OCI-LY1 (cell line): Measurements from ENCODE around the gene ARL2BP.

Experiments
- H2AFZ ChIP-seq: fragments of 200-600 bp; sonication (generic), shearing (Covaris generic); 2 replicates; pipeline ENCODE4 v1.6.0; 2014; ENCODE audit warnings: antibody characterized with exemption, mild to moderate bottlenecking, low read length
- H3F3A ChIP-seq: fragments of 200-600 bp; sonication (generic), shearing (Covaris generic); 2 replicates; pipeline ENCODE4 v1.6.0; 2014; ENCODE audit warnings: mild to moderate bottlenecking, antibody characterized with exemption, low read length, moderate library complexity; ENCODE audit not compliant: insufficient read depth
- H3K27ac ChIP-seq: fragments of 200-600 bp; sonication (generic); 2 replicates; pipeline ENCODE4 v1.5.1; 2014; ENCODE audit warnings: low read length, mixed run types, mild to moderate bottlenecking, low read depth; ENCODE audit not compliant: poor library complexity, severe bottlenecking
- H3K27me3 ChIP-seq: fragments of 200-600 bp; sonication (generic); 2 replicates; pipeline ENCODE4 v1.6.0; 2014; ENCODE audit warnings: antibody characterized with exemption, mild to moderate bottlenecking, low read length, moderate library complexity; ENCODE audit not compliant: insufficient read depth
- H3K36me3 ChIP-seq: fragments of 200-600 bp; sonication (generic); 2 replicates; pipeline ENCODE4 v1.6.1; 2014; ENCODE audit warnings: mild to moderate bottlenecking, antibody characterized with exemption, low read length, moderate library complexity, mixed read lengths; ENCODE audit not compliant: insufficient read depth
- H3K4me1 ChIP-seq: fragments of 200-600 bp; sonication (generic); 2 replicates; pipeline ENCODE4 v1.5.1; 2014; ENCODE audit warnings: mild to moderate bottlenecking, low read length, moderate library complexity; ENCODE audit not compliant: insufficient read depth, severe bottlenecking
- H3K4me2 ChIP-seq: fragments of 200-600 bp; sonication (generic), shearing (Covaris generic); 2 replicates; pipeline ENCODE4 v1.6.1; 2014; ENCODE audit warnings: low read length
- H3K4me3 ChIP-seq: fragments of 200-600 bp; sonication (generic); 2 replicates; pipeline ENCODE4 v1.5.1; 2014; ENCODE audit warnings: low read length, low read depth, mild to moderate bottlenecking, mixed read lengths; ENCODE audit not compliant: poor library complexity, severe bottlenecking
- H3K79me2 ChIP-seq: fragments of 200-600 bp; shearing (Covaris generic); 2 replicates; pipeline ENCODE4 v1.6.1; 2016; ENCODE audit warnings: mixed run types, low read length, mixed read lengths; ENCODE audit not compliant: insufficient read depth
- H3K9ac ChIP-seq: fragments of 200-600 bp; sonication (generic), shearing (Covaris generic); 2 replicates; pipeline ENCODE4 v1.6.1; 2014; ENCODE audit warnings: mild to moderate bottlenecking, low read length, mixed read lengths
- H3K9me2 ChIP-seq: fragments of 200-600 bp; sonication (generic), shearing (Covaris generic); 2 replicates; pipeline ENCODE4 v1.6.1; 2014; ENCODE audit warnings: low read depth, mild to moderate bottlenecking, low read length, mixed read lengths
- H3K9me3 ChIP-seq: fragments of 200-600 bp; shearing (Covaris generic); 2 replicates; pipeline ENCODE4 v1.6.1; 2014; ENCODE audit warnings: low read length, mixed read lengths
- H4K20me1 ChIP-seq: fragments of 200-600 bp; sonication (generic), shearing (Covaris generic); 2 replicates; pipeline ENCODE4 v1.6.0; 2016; ENCODE audit warnings: mild to moderate bottlenecking, low read length; ENCODE audit not compliant: insufficient read depth
- CTCF ChIP-seq: fragments of 200-600 bp; sonication (generic), shearing (Covaris generic); IDR thresholded peaks from 2 replicates; pipeline ENCODE4 v1.5.1; 2017; ENCODE audit warnings: mild to moderate bottlenecking, antibody characterized with exemption, low read length, moderate library complexity, mixed read lengths
- EZH2 ChIP-seq: fragments of 200-600 bp; sonication (generic), shearing (Covaris generic); IDR thresholded peaks from 2 replicates; pipeline ENCODE4 v1.8.0; 2017; ENCODE audit warnings: borderline replicate concordance, mixed run types, mild to moderate bottlenecking, antibody characterized with exemption, low read length, moderate library complexity, mixed read lengths

The ARL2BP gene

DNA sequence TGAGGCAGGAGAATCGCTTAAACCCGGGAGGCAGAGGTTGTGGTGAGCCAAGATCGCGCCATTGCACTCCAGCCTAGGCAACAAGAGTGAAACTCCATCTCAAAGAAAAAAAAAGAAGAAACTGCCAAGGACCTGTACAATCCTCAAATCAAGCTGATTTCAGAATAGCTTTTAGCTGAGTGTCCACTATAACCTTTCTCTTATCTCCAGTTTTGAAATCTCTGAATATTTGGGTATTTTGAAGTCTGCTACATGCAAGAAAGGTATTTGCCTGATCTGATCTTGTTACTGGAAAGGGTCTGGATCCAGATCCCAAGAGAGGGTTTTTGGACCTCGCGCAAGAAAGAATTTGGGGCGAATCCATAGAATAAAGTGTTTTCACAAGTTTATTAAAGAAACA is 19.1 kb upstream of the ARL2BP start:
- no peak overlapping the region for H3K9ac ChIP-seq
- H3K79me2 ChIP-seq: no peaks in the 10 kb centered on the region
- H3K9me3 ChIP-seq: no peaks in the 10 kb centered on the region
- H3K9me2 ChIP-seq: no peaks in the 10 kb centered on the region
- H3K27me3 ChIP-seq: no peaks in the 10 kb centered on the region
- no peak overlapping the region for H3K27ac ChIP-seq
- H2AFZ ChIP-seq: no peak overlapping the region
- no peak overlapping the region for H3K4me3 ChIP-seq
- H3K4me1 ChIP-seq: no peaks in the 10 kb centered on the region
- no peaks in the 10 kb centered on the region for H4K20me1 ChIP-seq
- peaks cover 89% of the 10 kb centered on the region for H3K36me3 ChIP-seq
- TF ChIP-seq EZH2: no peak
- no peak for TF ChIP-seq CTCF
- no peaks in the 10 kb centered on the region for H3F3A ChIP-seq
- no peak overlapping the region for H3K4me2 ChIP-seq

GRCh38 chr16:57226701-57227621 is 18.1 kb upstream of the ARL2BP start:
- Histone ChIP-seq H4K20me1 (no peaks in the 10 kb centered on the region), H3K9me3 (no peaks in the 10 kb centered on the region), H3K27ac (no peak overlapping the region), H3K4me1 (no peaks in the 10 kb centered on the region), H3K4me3 (no peak overlapping the region), H3K79me2 (no peaks in the 10 kb centered on the region), H3K27me3 (no peaks in the 10 kb centered on the region), H3K36me3 (peaks cover 88% of the 10 kb centered on the region), H3K4me2 (no peak overlapping the region), H3F3A (no peaks in the 10 kb centered on the region), H3K9ac (no peak overlapping the region), H2AFZ (no peak overlapping the region), H3K9me2 (no peaks in the 10 kb centered on the region)
- TF ChIP-seq EZH2 (no peak), CTCF (no peak)

DNA sequence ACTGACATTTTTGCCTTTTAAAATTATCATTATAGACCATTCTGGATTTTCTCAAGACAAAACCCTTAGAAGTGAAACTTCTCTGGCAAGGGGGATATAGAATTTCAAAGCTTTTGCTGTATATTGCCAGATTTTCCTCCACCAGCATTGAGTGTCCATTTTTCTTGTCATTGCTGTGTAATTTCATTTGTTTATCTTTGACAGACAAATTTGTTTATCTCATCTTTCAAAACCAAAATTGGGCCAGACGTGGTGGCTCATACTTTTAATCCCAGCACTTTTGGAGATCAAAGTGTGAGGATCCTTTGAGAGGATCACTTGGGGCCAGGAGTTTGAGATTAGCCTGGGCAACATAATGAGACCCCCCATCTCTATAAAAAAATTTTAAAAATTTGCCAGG is 16.0 kb upstream of the ARL2BP start:
- Histone ChIP-seq H3K4me3 (no peak overlapping the region), H2AFZ (no peak overlapping the region), H3K9ac (no peak overlapping the region), H3K27me3 (no peaks in the 10 kb centered on the region), H3F3A (no peaks in the 10 kb centered on the region), H3K9me2 (no peaks in the 10 kb centered on the region), H3K36me3 (peaks cover 87% of the 10 kb centered on the region), H3K79me2 (no peaks in the 10 kb centered on the region), H3K9me3 (no peaks in the 10 kb centered on the region), H4K20me1 (no peaks in the 10 kb centered on the region), H3K27ac (no peak overlapping the region), H3K4me1 (peaks cover 3% of the 10 kb centered on the region), H3K4me2 (no peak overlapping the region)
- TF ChIP-seq CTCF: no peak
- TF ChIP-seq EZH2: no peak
